Testis (tissue), 2 donors: Measurements from ENCODE around the gene TCF4.

ENCODE experiments used
- CTCF ChIP-seq, 3 experiments: fragments of 450-650 bp in 2 of 3; fragments of 200-600 bp in 1 of 3; sonication (generic) in 1 of 3; IDR thresholded peaks; one replicate each; pipeline ENCODE4 v1.5.1; 2016 to 2019; ENCODE audit warnings: antibody characterized with exemption in 3 of 3, mild to moderate bottlenecking in 2 of 3, moderate library complexity in 1 of 3
- POLR2A ChIP-seq: fragments of 450-650 bp; IDR thresholded peaks from one replicate; pipeline ENCODE4 v1.6.1; 2017; ENCODE audit warnings: antibody characterized with exemption, mild to moderate bottlenecking, moderate library complexity

- TF ChIP-seq CTCF (IDR thresholded peaks at IDR 0.05), result no peak
- TF ChIP-seq POLR2A, result no peak
Observed at GRCh38 chr18:55570966-55571365, 17.0 kb downstream of the TCF4 start.
